Esophagus muscularis mucosa (tissue), 4 donors: ENCODE results near the gene SNAP23. TPM values are rescaled to one million over a fixed set of nuclear protein-coding genes. Genes with fewer than 3 reads are reported as not detected.

Source experiments
- DNase-seq: peaks from one replicate; pipeline ENCODE4 v3.0.0-alpha.2; 2017; ENCODE audit errors: extremely low spot score
- H3K27ac ChIP-seq, 4 donors: fragments of 200-600 bp; sonication (generic); replicated peaks in 1 of 4; 1 replicate in 3 of 4; 2 replicates in 1 of 4; pipeline ENCODE4 v1.5.1; 2016 to 2019; ENCODE audit warnings: mild to moderate bottlenecking in 1 of 4
- H3K27me3 ChIP-seq, 4 donors: fragments of 200-600 bp; sonication (generic); one replicate each; pipeline versions ENCODE4 v1.5.1 to v1.6.0; 2016 to 2019
- H3K36me3 ChIP-seq, 4 donors: fragments of 200-600 bp; sonication (generic); one replicate each; pipeline ENCODE4 v1.5.1; 2016 to 2019
- H3K4me1 ChIP-seq, 4 donors: fragments of 200-600 bp; sonication (generic); one replicate each; pipeline ENCODE4 v1.5.1; 2016 to 2019
- H3K4me3 ChIP-seq, 4 donors: fragments of 200-600 bp; sonication (generic); 1 replicate in 2 of 4; 2 replicates in 2 of 4; pipeline ENCODE4 v1.5.1; 2016 to 2019; ENCODE audit warnings: mild to moderate bottlenecking in 4 of 4, moderate library complexity in 1 of 4
- H3K9me3 ChIP-seq, 4 donors: fragments of 200-600 bp; sonication (generic); 1 replicate in 3 of 4; 2 replicates in 1 of 4; pipeline ENCODE4 v1.5.1; 2016 to 2019
- EP300 ChIP-seq: sonication (generic); formaldehyde crosslinking; IDR thresholded peaks from one replicate; pipeline ENCODE4 v1.6.1; 2017; ENCODE audit warnings: antibody characterized with exemption
- POLR2A ChIP-seq: fragments of 450-650 bp; IDR thresholded peaks from one replicate; pipeline ENCODE4 v1.6.1; 2017; ENCODE audit warnings: antibody characterized with exemption, moderate library complexity, mild to moderate bottlenecking, low read depth
- POLR2AphosphoS5 ChIP-seq, 2 donors: sonication (generic); formaldehyde crosslinking; IDR thresholded peaks; one replicate each; pipeline ENCODE4 v1.6.1; 2017; ENCODE audit warnings: antibody characterized with exemption in 2 of 2
- WGBS: methylation state at CpG from one replicate; pipeline ENCODE4 v1.1.5; 2018; 5-methylcytosine and 5-hydroxymethylcytosine counted together
- intact Hi-C: fragments of 100-400 bp; cut with DNase I; formaldehyde crosslinking; loops from one replicate; pipeline ENCODE4 v1.15.1; 2023
- total RNA-seq, 4 donors: library from RNA; depleted of rRNA; stranded (reverse); fragments of >200 nt; gene quantifications; one replicate each; pipeline versions ENCODE4 v1.1.0 to v1.2.1, GENCODE V29; 2016
- TF ChIP-seq, protein P1 (sequence below), 3 experiments: fragments of 200-600 bp in 2 of 3; fragments of 450-650 bp in 1 of 3; sonication (generic) in 2 of 3; IDR thresholded peaks; one replicate each; pipeline ENCODE4 v1.5.1; 2017 to 2019; ENCODE audit warnings: antibody characterized with exemption in 3 of 3, mild to moderate bottlenecking in 2 of 3, moderate library complexity in 1 of 3

The SNAP23 gene
- total RNA-seq, 4 donors from 2014 or later: 48.6 to 76.2 (median 55.1) TPM

DNA sequence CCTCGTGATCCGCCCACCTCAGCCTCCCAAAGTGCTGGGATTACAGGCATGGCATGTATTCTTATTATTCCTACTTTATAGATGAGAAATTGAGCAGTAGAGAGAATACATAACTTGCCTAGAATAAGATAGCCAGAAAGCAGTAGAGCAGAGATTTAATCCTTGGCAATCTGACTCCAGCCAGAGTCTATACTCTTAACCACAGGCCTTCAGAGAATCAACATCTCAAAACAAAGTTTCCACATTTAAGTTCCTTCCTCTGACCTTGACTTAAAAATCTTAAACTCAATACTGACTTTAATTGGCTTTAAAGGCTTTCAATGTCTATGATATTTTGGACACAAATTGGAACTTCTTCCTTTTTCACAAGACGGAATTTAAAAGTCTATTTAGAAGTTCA lies 41.6 kb upstream of the SNAP23 start:
- Histone ChIP-seq H3K36me3 (peaks cover 22 to 42% (median 28%) of the 10 kb centered on the region in 4 donors), H3K27me3 (no peaks in the 10 kb centered on the region), H3K4me3 (peak overlapping the region in 1 of 4 donors; percentile 48), H3K9me3 (no peaks in the 10 kb centered on the region), H3K4me1 (peaks cover 10 to 71% (median 52%) of the 10 kb centered on the region in 4 donors), H3K27ac (no peak overlapping the region)
- DNase-seq: no peak
- TF ChIP-seq POLR2AphosphoS5 (IDR thresholded peaks at IDR 0.05) (no peak), POLR2A (no peak), EP300 (no peak)
- TF ChIP-seq, protein P1, sequence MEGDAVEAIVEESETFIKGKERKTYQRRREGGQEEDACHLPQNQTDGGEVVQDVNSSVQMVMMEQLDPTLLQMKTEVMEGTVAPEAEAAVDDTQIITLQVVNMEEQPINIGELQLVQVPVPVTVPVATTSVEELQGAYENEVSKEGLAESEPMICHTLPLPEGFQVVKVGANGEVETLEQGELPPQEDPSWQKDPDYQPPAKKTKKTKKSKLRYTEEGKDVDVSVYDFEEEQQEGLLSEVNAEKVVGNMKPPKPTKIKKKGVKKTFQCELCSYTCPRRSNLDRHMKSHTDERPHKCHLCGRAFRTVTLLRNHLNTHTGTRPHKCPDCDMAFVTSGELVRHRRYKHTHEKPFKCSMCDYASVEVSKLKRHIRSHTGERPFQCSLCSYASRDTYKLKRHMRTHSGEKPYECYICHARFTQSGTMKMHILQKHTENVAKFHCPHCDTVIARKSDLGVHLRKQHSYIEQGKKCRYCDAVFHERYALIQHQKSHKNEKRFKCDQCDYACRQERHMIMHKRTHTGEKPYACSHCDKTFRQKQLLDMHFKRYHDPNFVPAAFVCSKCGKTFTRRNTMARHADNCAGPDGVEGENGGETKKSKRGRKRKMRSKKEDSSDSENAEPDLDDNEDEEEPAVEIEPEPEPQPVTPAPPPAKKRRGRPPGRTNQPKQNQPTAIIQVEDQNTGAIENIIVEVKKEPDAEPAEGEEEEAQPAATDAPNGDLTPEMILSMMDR (IDR thresholded peaks at IDR 0.05): no peak
- WGBS: 95% methylated on average over 3 of the region's 3 CpGs
- intact Hi-C loops: no loop called here

DNA sequence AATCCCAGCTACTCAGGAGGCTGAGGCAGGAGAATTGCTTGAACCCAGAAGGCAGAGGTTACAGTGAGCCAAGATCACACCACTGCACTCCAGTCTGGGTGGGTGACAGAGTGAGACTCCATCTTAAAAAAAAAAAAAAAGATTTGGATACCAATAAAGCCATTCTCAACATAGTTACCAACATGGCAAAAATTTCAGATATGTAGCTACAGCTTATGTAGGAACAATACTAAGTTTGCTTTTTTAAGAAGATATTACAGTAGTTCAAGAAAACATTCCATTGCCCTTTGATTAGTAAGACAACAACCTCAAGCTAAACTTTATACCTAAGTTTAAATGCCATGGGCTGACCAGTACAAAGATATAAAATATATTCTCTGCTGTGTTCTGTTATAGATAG lies 38.9 kb upstream of the SNAP23 start:
- DNase-seq: no peak
- TF ChIP-seq POLR2A (no peak), EP300 (no peak), POLR2AphosphoS5 (IDR thresholded peaks at IDR 0.05) (no peak)
- TF ChIP-seq, protein P1 (IDR thresholded peaks at IDR 0.05): no peak
- intact Hi-C loops: loop anchor here (2.0 kb wide), 1 partner anchor 14 kb away; no protein-coding TSS in a partner anchor
- H3K36me3 ChIP-seq: peaks cover 3 to 15% (median 7%) of the 10 kb centered on the region in 4 donors
- H3K27me3 ChIP-seq: no peaks in the 10 kb centered on the region
- H3K4me3 ChIP-seq: peak overlapping the region; percentile 39 to 60 (median 51)
- H3K4me1 ChIP-seq: peaks cover 16 to 64% (median 54%) of the 10 kb centered on the region in 4 donors
- H3K27ac ChIP-seq: peak overlapping the region; percentile 83 to 89 (median 86)
- H3K9me3 ChIP-seq: no peaks in the 10 kb centered on the region

DNA sequence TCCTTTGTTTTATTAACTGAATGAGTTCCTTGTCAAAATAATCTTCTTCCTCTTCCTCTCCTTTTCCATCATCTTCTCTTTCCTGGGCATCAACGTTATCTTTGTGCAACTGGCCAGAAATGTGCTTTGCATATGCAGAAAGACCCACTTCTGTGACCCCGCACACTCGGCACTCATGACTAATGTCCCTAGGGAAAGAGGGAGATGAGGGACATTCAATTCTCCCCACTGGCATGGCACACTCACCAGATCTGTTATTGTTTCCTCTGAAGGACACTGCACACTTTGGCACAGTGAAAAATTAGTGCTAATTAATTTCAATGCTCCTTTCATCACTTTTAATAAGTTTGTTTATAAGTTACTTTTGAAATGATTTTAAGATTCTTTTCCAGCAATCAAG lies 38.5 kb upstream of the SNAP23 start:
- H3K27ac ChIP-seq: peak overlapping the region; percentile 83 to 89 (median 86)
- peaks cover 16 to 64% (median 54%) of the 10 kb centered on the region in 4 donors for H3K4me1 ChIP-seq
- no peaks in the 10 kb centered on the region for H3K27me3 ChIP-seq
- TF ChIP-seq POLR2A (no peak), EP300 (no peak), POLR2AphosphoS5 (IDR thresholded peaks at IDR 0.05) (no peak)
- TF ChIP-seq, protein P1 (IDR thresholded peaks at IDR 0.05): no peak
- WGBS: 24% methylated on average over 3 of the region's 3 CpGs
- no peak for DNase-seq
- peak overlapping the region; percentile 39 to 60 (median 51) for H3K4me3 ChIP-seq
- intact Hi-C loops: loop anchor here (2.0 kb wide), 1 partner anchor 14 kb away; no protein-coding TSS in a partner anchor
- H3K9me3 ChIP-seq: no peaks in the 10 kb centered on the region
- peaks cover 0 to 13% (median 3%) of the 10 kb centered on the region in 4 donors for H3K36me3 ChIP-seq

DNA sequence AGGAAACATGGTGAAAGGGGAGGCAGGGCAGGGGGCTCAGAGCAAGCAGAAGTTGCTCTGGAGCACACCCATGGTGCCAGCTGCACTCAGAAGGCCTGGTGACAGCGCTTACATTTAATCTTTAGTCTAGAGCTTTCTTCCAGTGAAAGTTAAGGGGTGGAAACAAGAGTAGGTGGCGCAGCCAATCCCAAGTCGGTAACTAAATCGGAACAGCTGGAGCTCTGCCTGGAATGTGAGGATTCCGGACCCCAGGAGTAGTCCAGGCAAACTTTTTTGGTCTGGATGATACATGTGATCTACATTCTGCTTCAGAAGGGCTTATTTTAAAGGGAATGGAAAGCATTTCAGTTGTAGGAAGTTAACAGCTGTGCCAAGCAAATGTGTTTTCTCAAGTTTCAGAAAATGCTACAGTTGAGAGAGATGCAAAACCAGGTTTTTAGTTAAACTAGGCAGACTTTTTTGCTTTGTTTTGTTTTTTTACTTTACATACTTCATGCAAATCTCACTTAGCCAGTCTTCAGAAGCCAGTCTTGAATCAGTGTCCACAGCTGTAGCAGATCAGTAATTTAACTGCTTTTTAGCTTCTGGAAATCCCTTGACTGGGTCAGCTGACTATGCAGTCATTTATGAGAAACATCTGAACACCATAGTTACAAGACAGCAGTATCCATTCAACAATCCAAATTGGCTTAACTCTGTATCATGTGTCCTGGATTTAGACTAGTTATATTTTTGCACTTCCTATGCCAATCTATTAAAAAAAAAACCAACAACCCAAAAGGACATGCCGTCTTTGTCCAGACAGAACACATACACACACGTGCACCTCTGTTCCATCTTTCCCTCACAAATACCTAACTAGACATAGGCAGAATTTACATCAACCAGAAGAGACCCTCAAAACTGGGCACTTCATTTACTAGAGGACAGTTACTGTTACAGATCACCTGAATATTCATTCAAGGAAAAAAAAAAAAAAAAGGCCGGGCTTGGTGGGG lies 37.7 kb upstream of the SNAP23 start:
- H3K36me3 ChIP-seq: peaks cover 0 to 11% (median 3%) of the 10 kb centered on the region in 4 donors
- H3K4me3 ChIP-seq: peak overlapping the region; percentile 39 to 60 (median 51)
- H3K9me3 ChIP-seq: no peaks in the 10 kb centered on the region
- peak overlapping the region; percentile 83 to 89 (median 86) for H3K27ac ChIP-seq
- intact Hi-C loops: loop anchor here (2.0 kb wide), 1 partner anchor 13 kb away; no protein-coding TSS in a partner anchor
- DNase-seq: peak; percentile 93
- H3K27me3 ChIP-seq: no peaks in the 10 kb centered on the region
- TF ChIP-seq POLR2AphosphoS5 (IDR thresholded peaks at IDR 0.05): peak; percentile 79 to 92
- TF ChIP-seq POLR2A: peak; percentile 6
- TF ChIP-seq, protein P1 (IDR thresholded peaks at IDR 0.05): no peak
- TF ChIP-seq EP300: peak; percentile 22
- peaks cover 16 to 58% (median 51%) of the 10 kb centered on the region in 4 donors for H3K4me1 ChIP-seq
- 29% methylated on average over 8 of the region's 8 CpGs for WGBS
